Gastroesophageal sphincter (tissue), 3 donors: ENCODE results near the gene RNLS.

Experiments used
- POLR2A ChIP-seq, 2 donors: fragments of 450-650 bp; IDR thresholded peaks; one replicate each; pipeline ENCODE4 v1.6.1; 2017; ENCODE audit warnings: antibody characterized with exemption in 2 of 2, mild to moderate bottlenecking in 2 of 2, moderate library complexity in 1 of 2
- POLR2AphosphoS5 ChIP-seq: sonication (generic); formaldehyde crosslinking; IDR thresholded peaks from one replicate; pipeline ENCODE4 v1.6.1; 2017; ENCODE audit warnings: antibody characterized with exemption
- TF ChIP-seq, protein P1 (sequence below), 4 experiments: fragments of 200-600 bp in 2 of 4; fragments of 450-650 bp in 2 of 4; sonication (generic) in 1 of 4; IDR thresholded peaks; one replicate each; pipeline ENCODE4 v1.5.1; 2017 to 2019; ENCODE audit warnings: antibody characterized with exemption in 4 of 4, mild to moderate bottlenecking in 2 of 4, moderate library complexity in 2 of 4

GRCh38 chr10:88237896-88238614 is 345.1 kb downstream of the RNLS start:
- TF ChIP-seq, protein P1, sequence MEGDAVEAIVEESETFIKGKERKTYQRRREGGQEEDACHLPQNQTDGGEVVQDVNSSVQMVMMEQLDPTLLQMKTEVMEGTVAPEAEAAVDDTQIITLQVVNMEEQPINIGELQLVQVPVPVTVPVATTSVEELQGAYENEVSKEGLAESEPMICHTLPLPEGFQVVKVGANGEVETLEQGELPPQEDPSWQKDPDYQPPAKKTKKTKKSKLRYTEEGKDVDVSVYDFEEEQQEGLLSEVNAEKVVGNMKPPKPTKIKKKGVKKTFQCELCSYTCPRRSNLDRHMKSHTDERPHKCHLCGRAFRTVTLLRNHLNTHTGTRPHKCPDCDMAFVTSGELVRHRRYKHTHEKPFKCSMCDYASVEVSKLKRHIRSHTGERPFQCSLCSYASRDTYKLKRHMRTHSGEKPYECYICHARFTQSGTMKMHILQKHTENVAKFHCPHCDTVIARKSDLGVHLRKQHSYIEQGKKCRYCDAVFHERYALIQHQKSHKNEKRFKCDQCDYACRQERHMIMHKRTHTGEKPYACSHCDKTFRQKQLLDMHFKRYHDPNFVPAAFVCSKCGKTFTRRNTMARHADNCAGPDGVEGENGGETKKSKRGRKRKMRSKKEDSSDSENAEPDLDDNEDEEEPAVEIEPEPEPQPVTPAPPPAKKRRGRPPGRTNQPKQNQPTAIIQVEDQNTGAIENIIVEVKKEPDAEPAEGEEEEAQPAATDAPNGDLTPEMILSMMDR (IDR thresholded peaks at IDR 0.05): no peak
- TF ChIP-seq POLR2A (IDR thresholded peaks at IDR 0.05) (no peak), POLR2AphosphoS5 (no peak)
